ACC112 (cell line): ENCODE measurements around the gene UBL7.

ENCODE experiments used
- H2AFZ ChIP-seq: fragments of 200-600 bp; sonication (generic); one replicate; pipeline ENCODE4 v1.6.0; 2017; ENCODE audit warnings: antibody characterized with exemption, low read length; ENCODE audit not compliant: unreplicated experiment
- H3K27ac ChIP-seq: fragments of 200-600 bp; sonication (generic); 2 replicates; pipeline ENCODE4 v1.5.1; 2014; ENCODE audit warnings: low read depth, mild to moderate bottlenecking, antibody characterized with exemption, low read length, moderate library complexity
- H3K27me3 ChIP-seq: fragments of 200-600 bp; sonication (generic); 2 replicates; pipeline ENCODE4 v1.6.1; 2014; ENCODE audit warnings: mild to moderate bottlenecking, antibody characterized with exemption, low read length, moderate library complexity, mixed read lengths; ENCODE audit not compliant: insufficient read depth
- H3K36me3 ChIP-seq: fragments of 200-600 bp; sonication (generic); 2 replicates; pipeline ENCODE4 v1.6.1; 2016; ENCODE audit warnings: mild to moderate bottlenecking, antibody characterized with exemption, low read length, moderate library complexity, mixed read lengths; ENCODE audit not compliant: insufficient read depth
- H3K4me1 ChIP-seq: fragments of 200-600 bp; sonication (generic); one replicate; pipeline ENCODE4 v1.6.1; 2016; ENCODE audit warnings: low read length, mixed read lengths; ENCODE audit not compliant: insufficient read depth, unreplicated experiment, control insufficient read depth
- H3K4me3 ChIP-seq: fragments of 200-600 bp; sonication (generic); 2 replicates; pipeline ENCODE4 v1.5.1; 2014; ENCODE audit warnings: mild to moderate bottlenecking, low read depth, low read length
- H3K79me2 ChIP-seq: fragments of 200-600 bp; sonication (generic); one replicate; pipeline ENCODE4 v1.6.0; 2016; ENCODE audit warnings: low read length; ENCODE audit not compliant: control insufficient read depth, unreplicated experiment, insufficient read depth

The UBL7 gene

GRCh38 chr15:74429781-74430400 is 31.1 kb downstream of the UBL7 start:
- Histone ChIP-seq H3K4me1 (peaks cover 55% of the 10 kb centered on the region), H3K27me3 (no peaks in the 10 kb centered on the region), H3K27ac (peak overlapping the region; percentile 39; the same call in 1 of the 2 replicates), H3K36me3 (no peaks in the 10 kb centered on the region), H3K4me3 (peak overlapping the region; percentile 92), H3K79me2 (peaks cover 91% of the 10 kb centered on the region), H2AFZ (no peak overlapping the region)

DNA sequence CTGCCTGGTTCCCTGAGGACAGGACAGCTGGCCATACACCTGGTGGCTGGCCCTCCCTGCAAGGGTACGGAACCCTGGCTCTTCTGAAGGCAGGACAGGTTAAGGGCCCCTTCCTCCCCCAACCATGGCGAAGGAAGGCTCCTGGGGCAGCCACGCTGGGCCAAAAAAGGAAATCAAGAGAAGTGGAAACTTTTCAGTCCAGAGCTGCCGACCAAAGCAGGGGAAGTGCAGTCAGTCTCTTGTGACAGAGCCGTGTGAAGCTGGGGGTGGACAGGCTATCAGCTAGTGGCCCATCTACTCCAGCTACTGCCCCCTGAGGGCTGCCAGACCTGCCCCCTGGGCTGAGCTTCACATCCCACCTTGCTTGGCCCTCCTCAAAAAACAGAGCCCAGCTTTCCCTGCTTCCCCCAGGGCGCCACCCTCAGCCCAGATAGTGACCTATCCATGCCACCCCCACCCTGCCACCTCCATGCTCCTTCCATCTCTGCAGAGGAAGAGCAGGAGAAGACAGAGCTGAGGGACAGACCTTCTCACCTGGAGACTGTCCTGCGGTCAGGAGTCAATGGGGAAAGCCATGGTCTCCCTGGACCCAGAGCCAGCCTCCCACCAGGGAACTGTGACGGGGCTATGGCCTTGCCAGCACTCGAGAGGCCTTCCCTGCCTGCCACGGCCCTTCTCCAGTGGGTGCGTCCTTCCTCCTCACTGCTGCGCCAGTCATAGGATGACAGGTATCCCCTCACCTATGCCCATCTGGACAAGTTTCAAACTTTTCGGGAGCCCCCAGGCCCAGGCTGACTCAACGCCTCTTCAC is 31.8 kb downstream of the UBL7 start:
- Histone ChIP-seq H3K27me3 (no peaks in the 10 kb centered on the region), H3K4me3 (no peak overlapping the region), H3K4me1 (peaks cover 55% of the 10 kb centered on the region), H2AFZ (no peak overlapping the region), H3K79me2 (peaks cover 97% of the 10 kb centered on the region), H3K27ac (no peak overlapping the region), H3K36me3 (no peaks in the 10 kb centered on the region)

DNA sequence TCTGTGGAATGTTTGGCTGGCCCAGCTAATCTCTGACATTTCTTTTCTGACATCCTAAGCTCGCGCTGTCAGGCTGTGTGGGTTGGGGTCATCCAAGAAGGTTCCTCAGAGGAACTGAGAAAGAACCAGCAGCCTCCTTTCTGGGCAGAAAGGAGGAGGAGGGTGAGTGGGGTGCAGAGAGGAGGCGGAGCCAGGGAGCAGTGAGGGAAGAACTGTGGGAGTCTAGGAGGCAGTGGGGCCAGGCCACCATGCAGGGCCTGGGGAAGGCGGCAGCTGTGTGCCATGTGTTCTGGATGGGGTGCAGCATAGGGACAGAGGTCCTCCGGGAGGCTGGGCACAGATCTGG is 32.5 kb downstream of the UBL7 start:
- H3K27ac ChIP-seq, result no peak overlapping the region
- H2AFZ ChIP-seq, result no peak overlapping the region
- H3K79me2 ChIP-seq, result peaks cover 99% of the 10 kb centered on the region
- H3K36me3 ChIP-seq, result no peaks in the 10 kb centered on the region
- no peak overlapping the region for H3K4me3 ChIP-seq
- peaks cover 59% of the 10 kb centered on the region for H3K4me1 ChIP-seq
- H3K27me3 ChIP-seq, result no peaks in the 10 kb centered on the region

- Histone ChIP-seq H3K27ac (no peak overlapping the region), H3K4me1 (peaks cover 65% of the 10 kb centered on the region), H2AFZ (no peak overlapping the region), H3K4me3 (no peak overlapping the region), H3K79me2 (peaks cover 97% of the 10 kb centered on the region), H3K36me3 (no peaks in the 10 kb centered on the region), H3K27me3 (no peaks in the 10 kb centered on the region)
These were observed 33.1 kb downstream of the UBL7 start for GRCh38 chr15:74427607-74428441.

- peaks cover 97% of the 10 kb centered on the region for H3K79me2 ChIP-seq
- no peak overlapping the region for H3K4me3 ChIP-seq
- H3K27ac ChIP-seq, result no peak overlapping the region
- H3K36me3 ChIP-seq, result no peaks in the 10 kb centered on the region
- no peak overlapping the region for H2AFZ ChIP-seq
- peaks cover 72% of the 10 kb centered on the region for H3K4me1 ChIP-seq
- no peaks in the 10 kb centered on the region for H3K27me3 ChIP-seq
These were observed 34.3 kb downstream of the UBL7 start for GRCh38 chr15:74426404-74427281.

DNA sequence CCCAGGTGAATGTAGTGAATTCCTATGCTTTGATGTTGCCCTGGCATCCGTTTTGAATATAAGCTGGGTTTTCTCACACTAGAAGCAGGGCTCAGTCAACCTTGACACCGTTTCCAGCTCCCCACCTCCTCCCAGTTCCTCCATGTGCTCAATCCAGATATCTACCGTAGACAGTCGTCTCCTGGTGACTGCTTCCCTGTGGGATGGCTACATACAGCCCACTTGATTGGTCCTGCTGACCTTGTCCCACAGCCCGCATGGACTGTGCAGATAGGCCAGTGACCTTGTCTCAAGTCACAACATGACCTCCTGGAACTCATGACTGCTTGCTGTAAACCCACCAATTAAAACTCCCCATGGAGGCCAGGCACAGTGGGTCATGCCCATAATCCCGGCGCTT is 35.3 kb downstream of the UBL7 start:
- H3K79me2 ChIP-seq, result peaks cover 97% of the 10 kb centered on the region
- no peak overlapping the region for H3K27ac ChIP-seq
- no peaks in the 10 kb centered on the region for H3K27me3 ChIP-seq
- peaks cover 72% of the 10 kb centered on the region for H3K4me1 ChIP-seq
- H2AFZ ChIP-seq, result no peak overlapping the region
- no peaks in the 10 kb centered on the region for H3K36me3 ChIP-seq
- no peak overlapping the region for H3K4me3 ChIP-seq

DNA sequence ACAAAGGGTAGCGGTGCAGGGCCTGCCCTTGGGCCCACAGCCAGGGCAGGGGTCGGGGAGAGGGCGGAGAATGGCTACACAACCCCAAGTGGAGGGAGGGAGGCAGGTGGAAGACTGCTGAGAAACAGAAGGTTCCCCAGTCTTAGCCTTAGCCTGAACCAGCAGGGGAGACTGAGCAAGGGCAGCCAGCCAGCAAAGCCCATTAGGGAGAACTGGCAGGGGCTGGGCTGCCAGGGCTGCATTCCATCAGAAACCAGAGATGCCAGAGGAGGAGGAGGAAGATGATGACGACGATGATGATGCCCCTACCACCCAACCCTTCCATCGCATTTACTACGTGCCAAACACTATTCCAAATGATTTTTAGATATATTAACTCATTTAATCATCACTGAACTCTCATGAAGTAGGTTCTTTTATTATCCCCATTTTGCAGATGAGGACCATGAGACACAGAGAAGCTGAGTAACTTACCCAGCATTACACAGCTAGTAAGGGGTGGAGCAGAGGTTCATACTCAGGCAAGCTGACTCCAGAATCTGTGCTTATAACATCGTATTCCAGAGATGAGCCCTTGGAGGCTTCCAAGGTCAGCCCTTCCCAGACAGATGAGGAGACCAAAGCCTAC is 35.9 kb downstream of the UBL7 start:
- Histone ChIP-seq H2AFZ (no peak overlapping the region), H3K27ac (0 out of 2 replicates have a peak overlapping the region, but pooled peaks have one; percentile 61), H3K4me1 (peaks cover 72% of the 10 kb centered on the region), H3K79me2 (peaks cover 97% of the 10 kb centered on the region), H3K27me3 (no peaks in the 10 kb centered on the region), H3K36me3 (no peaks in the 10 kb centered on the region), H3K4me3 (no peak overlapping the region)

GRCh38 chr15:74423431-74424257 is 37.3 kb downstream of the UBL7 start:
- Histone ChIP-seq H3K27ac (peak overlapping the region; percentile 61), H3K4me1 (peaks cover 77% of the 10 kb centered on the region), H2AFZ (no peak overlapping the region), H3K27me3 (no peaks in the 10 kb centered on the region), H3K36me3 (no peaks in the 10 kb centered on the region), H3K4me3 (no peak overlapping the region), H3K79me2 (peaks cover 97% of the 10 kb centered on the region)

DNA sequence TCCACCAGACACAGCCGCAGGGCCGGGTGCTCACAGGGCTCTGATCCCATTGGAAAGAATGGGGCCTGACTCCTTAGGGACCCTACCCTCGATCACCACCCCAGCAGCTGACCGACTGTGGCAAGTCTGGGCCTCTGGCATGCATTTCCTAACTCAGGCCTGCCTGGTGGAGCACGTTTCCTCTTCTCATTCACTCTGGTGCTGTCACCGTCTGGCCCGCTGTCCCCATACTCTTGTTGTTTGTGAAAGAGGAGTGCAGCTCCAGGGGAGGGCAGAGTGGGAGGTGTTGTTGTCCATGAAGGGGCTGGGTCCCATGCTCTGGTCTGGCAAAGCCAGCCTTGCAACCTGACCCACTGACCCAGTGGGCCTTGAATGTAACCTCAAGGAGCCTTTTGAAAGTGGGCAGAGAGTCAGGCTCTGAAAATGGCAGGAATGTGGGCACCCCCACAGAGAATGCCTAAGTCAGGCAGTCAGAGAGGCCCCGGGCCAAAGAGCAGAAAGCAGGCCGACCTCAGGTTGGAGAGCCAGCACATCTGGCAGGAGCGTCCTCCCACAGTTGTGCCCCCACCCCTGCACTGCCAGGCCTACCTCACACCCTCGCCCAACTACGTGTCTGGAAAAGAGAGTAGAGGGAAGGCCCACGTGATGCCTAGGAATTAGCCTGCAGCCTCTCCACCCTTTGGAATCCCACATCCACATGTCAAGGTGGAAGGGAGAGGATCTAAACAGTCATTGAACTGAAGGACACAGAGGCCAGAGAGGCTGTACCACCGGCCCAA is 38.1 kb downstream of the UBL7 start:
- peaks cover 78% of the 10 kb centered on the region for H3K4me1 ChIP-seq
- no peaks in the 10 kb centered on the region for H3K27me3 ChIP-seq
- peaks cover 97% of the 10 kb centered on the region for H3K79me2 ChIP-seq
- peak overlapping the region; percentile 61 for H3K27ac ChIP-seq
- H3K4me3 ChIP-seq, result 0 out of 2 replicates have a peak overlapping the region, but pooled peaks have one; percentile 1
- no peaks in the 10 kb centered on the region for H3K36me3 ChIP-seq
- no peak overlapping the region for H2AFZ ChIP-seq
